GM20431 (cell line): ENCODE data around the gene ACOXL.

Experiments
- in situ Hi-C: fragments of 300-500 bp; cut with MseI, MboI; formaldehyde crosslinking; loops from one replicate; pipeline ENCODE4 v1.15.0; 2020; ENCODE audit warnings: low sequenced_read_pairs; ENCODE audit not compliant: unreplicated experiment

The ACOXL gene

DNA sequence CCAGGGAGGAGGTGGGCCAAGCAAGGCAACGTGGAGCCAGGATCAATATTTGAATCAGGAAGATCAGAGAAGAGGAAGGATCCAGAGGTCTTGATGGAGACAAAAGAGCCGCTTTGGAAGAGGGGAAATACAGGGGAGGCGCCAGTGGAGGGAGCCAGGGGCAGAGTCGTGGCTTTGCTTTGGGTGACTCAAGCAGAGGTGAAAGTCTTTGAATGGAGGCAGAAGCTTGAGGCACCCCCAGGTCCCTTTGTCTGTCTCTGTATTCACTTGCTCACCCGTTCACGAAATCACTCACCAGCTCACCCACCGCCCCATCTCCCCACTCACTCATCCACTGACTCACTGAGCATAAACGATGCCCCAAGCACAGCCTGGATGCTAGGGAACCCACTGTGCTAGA lies 134.1 kb downstream of the ACOXL start:
- in situ Hi-C loops, result no loop called here

- in situ Hi-C loops, result no loop called here
These were observed 134.7 kb downstream of the ACOXL start for GRCh38 chr2:110867078-110867477.

GRCh38 chr2:110868971-110869370 lies 136.6 kb downstream of the ACOXL start:
- in situ Hi-C loops, result no loop called here

GRCh38 chr2:110869472-110870446 lies 137.4 kb downstream of the ACOXL start:
- in situ Hi-C loops, result no loop called here

DNA sequence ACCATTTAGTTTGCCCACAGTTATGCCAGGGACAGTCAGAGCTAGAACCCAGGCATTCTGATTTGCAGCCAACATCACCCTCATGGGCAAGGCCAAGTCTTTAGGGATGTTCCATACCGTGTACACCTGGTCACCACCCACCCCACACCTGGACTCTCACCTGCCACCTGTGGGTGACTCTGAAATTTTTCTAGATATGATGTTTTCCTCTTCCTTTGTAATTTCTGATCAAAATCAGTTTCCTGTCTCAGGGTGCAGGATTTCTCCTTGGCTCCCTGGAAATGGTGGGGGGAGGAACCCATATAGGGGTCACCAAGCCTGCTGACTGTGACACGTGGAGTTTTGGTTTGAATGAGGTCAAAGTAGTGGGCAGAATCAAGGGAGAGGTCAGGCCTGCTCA lies 138.2 kb downstream of the ACOXL start:
- in situ Hi-C loops, result no loop called here

- in situ Hi-C loops, result no loop called here
These were observed 139.3 kb downstream of the ACOXL start for GRCh38 chr2:110871637-110872036.

DNA sequence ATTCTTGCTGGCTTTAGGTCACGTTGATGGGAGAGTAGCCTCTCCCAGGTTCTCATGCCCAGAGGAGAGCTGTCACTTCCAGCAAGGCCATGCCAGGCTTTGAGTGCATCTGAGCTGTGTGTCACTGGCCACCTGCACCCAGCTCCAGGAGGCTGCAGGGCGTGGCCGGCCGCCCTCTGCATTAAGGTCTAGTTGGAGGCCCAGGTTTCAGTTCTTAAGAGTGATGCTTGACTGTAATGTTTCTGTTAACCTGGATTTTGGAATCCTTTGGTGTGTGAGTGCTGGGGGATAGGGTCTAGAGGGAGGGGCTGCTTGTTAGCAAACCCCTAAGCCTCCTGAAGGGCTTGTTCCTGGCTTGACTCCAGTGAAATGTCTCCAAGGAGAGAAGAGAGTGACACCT lies 140.1 kb downstream of the ACOXL start:
- in situ Hi-C loops, result no loop called here

DNA sequence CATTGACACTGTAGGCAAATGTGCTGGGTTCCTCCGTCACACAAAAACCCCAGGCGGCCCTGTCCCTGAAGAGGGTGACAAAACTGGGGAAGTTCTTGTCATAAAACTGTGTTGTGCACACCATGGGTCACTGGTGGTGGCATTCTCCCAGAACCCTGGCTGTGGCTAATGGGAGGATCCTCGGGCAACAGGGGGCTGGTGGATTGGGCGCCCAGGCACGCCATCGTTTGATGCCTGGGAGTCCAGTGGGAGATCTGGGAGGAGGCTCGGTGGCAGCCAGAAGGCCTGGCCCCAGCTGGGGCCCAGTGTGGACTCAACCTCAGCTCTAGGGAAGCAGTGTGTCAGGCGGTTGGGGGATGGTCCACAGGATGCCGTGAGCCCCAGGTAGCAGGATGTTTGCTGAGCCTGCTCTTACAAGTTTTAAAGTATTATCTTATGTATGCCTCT lies 140.7 kb downstream of the ACOXL start:
- in situ Hi-C loops, result no loop called here

- in situ Hi-C loops, result no loop called here
These were observed 141.5 kb downstream of the ACOXL start for GRCh38 chr2:110873597-110874452.

DNA sequence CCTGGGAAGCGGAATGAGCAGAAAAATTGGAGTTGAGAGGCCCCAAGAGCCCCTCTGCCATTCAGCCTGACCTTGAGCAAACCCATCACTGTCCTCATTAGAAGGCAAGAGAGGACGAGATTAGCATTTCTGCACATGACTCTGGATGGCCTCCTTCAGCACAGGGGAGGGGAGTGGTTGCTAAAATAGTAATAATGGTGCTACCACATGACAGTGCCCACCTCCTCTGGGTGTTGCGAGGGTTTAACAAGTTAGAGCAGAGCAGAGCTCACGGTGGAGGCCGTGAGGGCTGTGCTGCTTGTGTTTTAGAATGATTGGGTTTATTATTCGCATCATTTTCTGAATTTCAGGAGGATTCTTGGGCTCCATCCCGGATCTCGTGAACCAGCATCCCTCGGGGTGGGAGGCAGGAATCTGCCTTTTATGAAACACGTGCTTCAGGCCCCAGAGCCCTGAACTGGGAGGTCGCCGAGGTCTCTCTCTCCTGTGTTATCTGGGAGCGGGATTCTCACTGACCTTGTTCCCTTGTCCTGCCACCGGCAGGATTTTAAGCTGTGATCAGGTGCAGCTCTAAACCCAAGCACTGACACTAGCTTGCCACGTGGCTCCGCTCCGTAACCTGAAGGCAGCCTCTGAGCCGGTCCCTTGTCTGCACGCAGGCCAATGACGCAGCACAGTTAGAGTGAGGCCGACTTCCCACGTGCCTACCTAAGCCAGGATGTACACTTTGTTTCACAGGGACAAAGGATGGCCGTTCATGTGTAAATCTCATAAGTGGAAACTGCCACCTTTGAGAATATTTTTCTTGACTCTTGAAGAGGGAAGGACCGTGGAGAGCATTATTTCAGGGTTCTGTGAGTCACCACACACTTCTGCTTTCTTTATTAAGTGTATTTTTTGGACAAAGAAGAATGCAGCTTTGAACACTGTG lies 142.3 kb downstream of the ACOXL start:
- in situ Hi-C loops, result no loop called here

- in situ Hi-C loops, result no loop called here
These were observed 143.0 kb downstream of the ACOXL start for GRCh38 chr2:110875384-110875725.

DNA sequence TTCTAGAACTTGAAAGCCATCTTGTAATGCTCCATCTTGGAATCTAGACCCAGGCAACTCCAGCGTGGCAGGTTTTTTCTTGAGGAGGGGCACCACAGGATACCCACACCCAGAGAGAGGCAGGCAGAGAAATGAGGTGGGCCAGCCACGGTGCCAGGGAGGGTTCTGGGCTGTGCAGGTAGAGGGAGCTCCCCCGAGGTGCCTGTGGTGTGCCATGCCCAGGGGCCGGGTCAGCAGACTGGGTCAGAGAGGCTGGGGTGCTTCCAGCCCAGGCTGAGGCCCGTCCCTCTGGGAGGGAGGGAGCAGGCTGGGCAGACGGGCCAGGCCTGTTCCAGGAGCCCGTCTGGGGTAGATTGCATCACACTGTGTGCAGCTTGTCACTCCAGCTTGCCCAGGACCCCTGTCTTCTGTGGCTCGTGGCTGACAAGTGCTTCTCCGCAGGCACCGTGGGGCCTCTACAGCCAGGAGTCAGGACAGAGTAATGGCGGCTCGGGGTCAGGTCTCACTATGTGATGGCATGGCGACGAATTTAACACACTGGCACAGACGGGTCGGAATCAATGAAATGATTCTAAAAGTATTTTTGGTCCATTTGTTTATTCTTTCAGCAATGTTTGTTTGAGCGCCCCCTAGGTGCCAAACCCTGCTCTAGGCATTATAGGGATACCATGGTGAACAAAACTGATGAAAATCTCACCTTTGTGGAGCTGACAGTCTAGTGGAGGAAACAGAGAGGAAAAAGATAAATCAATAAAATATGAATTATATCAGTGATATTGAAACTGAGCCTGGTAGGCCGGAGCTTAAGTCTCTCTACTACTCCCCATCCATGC lies 144.0 kb downstream of the ACOXL start:
- in situ Hi-C loops, result no loop called here

- in situ Hi-C loops, result no loop called here
These were observed 144.9 kb downstream of the ACOXL start for GRCh38 chr2:110877031-110877827.

GRCh38 chr2:110878150-110878549 lies 145.8 kb downstream of the ACOXL start:
- in situ Hi-C loops, result no loop called here

- in situ Hi-C loops, result no loop called here
These were observed 149.5 kb downstream of the ACOXL start for GRCh38 chr2:110881908-110882307.

GRCh38 chr2:110883406-110883805 lies 151.0 kb downstream of the ACOXL start:
- in situ Hi-C loops, result no loop called here

GRCh38 chr2:110885256-110885655 lies 152.9 kb downstream of the ACOXL start:
- in situ Hi-C loops, result no loop called here

- in situ Hi-C loops, result no loop called here
These were observed 154.6 kb downstream of the ACOXL start for GRCh38 chr2:110886826-110887573.
